Erythroblast (primary cell): ENCODE measurements around the gene SWT1.

Experiments
- GATA1 ChIP-seq: IDR thresholded peaks from 2 replicates; pipeline ENCODE4 v1.6.1; 2011; ENCODE audit warnings: low read depth, mild to moderate bottlenecking, control low read depth, low read length, moderate library complexity
- POLR2A ChIP-seq: IDR thresholded peaks from 2 replicates; pipeline ENCODE4 v1.6.1; 2011; ENCODE audit warnings: mild to moderate bottlenecking, low read length

DNA sequence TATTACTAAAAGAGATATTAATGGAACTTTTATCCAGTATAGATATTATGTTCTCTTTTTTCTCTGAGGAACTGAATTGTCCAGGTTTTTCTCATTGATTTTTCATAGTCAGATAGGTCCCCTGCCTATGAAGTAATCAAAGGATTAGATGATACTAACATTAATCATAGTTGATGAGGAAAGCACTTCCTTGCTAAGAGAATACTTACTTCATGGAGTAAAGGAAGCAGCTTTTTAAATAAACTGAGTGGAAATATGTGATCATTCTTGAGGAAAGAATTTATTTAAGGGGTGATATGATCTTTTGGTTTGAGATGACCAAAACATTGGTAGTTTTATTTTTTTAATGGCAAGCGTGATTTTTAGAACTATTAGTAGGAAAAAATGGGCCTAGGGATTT lies 58.9 kb downstream of the SWT1 start:
- TF ChIP-seq POLR2A (no peak), GATA1 (no peak)
